Forelimb muscle (tissue), 1 donor: ENCODE measurements around the gene NTPCR. TPM values are rescaled to one million over a fixed set of nuclear protein-coding genes. Genes with fewer than 3 reads are reported as not detected.
"Not testable (repeated sequence)": the region's sequence is repeated elsewhere in the genome, so short reads cannot be mapped to it uniquely, and the experiment has no call there.

Source experiments
- DNase-seq: peaks from one replicate; pipeline ENCODE4 v3.0.0-alpha.2; 2013; ENCODE audit warnings: low read depth
- polyA plus RNA-seq: library from polyadenylated mRNA; unstranded; fragments of 120-200 nt; gene quantifications from one replicate; pipeline ENCODE4 v1.2.1, GENCODE V29; 2013; ENCODE audit not compliant: insufficient read length

NTPCR gene
- polyA plus RNA-seq, 1 donor = 27.2 TPM

DNA sequence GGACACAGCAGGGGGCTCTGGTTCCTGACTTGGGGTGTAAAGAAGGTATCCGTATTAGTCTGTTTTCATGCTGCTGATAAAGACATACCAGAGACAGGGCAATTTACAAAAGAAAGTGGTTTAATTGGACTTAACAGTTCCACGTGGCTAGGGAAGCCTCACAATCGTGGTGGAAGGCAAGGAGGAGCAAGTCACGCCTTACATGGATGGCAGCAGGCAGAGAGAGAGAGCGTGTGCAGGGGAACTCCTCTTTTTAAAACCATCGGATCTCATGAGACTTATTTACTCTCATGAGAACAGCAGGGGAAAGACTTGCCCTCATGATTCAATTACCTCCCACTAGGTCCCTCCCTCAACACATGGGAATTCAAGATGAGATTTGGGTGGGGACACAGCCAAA is 23.2 kb upstream of the NTPCR start:
- not testable (repeated sequence) for DNase-seq

GRCh38 chr1:232927830-232928505 is 22.4 kb upstream of the NTPCR start:
- DNase-seq = no peak

GRCh38 chr1:232932486-232933425 is 17.7 kb upstream of the NTPCR start:
- DNase-seq = no peak

DNA sequence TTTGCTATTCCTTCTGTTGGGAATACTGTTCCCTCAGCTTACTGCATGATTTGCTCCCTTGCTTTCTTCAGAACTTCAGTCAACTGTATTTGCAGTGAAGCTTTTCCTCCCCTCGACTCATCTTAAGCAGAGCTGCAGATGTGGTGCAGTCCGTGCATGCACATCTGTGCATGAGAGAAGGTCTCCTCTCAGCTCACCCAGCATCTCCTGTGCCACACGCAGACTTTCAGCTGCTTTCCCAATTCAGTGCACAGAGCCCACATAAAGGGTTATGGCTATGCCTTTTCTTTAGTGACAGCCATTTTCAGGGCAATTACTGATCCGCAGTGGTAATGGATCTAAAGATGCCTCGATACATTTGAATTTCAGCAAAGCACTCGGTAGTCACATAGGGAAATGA is 13.5 kb upstream of the NTPCR start:
- no peak for DNase-seq

- no peak for DNase-seq
Measured at GRCh38 chr1:232937741-232938375, 12.6 kb upstream of the NTPCR start.

DNA sequence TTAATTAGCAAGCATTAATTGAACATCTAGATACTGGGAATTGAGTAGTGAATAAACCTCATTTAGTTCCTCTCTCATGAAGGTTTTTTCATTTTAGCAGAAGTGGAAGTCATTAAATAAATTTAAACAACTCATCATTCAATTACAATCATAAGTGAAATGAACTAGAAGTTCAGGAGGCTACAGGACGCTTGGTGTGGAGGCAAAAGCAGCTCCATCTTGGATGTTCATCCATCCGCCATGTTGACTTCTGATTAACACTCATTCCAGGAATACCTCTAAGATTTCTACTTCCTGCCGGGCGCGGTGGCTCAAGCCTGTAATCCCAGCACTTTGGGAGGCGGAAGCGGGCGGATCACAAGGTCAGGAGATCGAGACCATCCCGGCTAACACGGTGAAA is 11.5 kb upstream of the NTPCR start:
- DNase-seq = no peak

GRCh38 chr1:232939748-232940147 is 10.7 kb upstream of the NTPCR start:
- DNase-seq = no peak

GRCh38 chr1:232940262-232940661 is 10.1 kb upstream of the NTPCR start:
- no peak for DNase-seq

GRCh38 chr1:232942413-232943294 is 7.8 kb upstream of the NTPCR start:
- no peak for DNase-seq

- DNase-seq = no peak
Measured at GRCh38 chr1:232943679-232944252, 6.6 kb upstream of the NTPCR start.

DNA sequence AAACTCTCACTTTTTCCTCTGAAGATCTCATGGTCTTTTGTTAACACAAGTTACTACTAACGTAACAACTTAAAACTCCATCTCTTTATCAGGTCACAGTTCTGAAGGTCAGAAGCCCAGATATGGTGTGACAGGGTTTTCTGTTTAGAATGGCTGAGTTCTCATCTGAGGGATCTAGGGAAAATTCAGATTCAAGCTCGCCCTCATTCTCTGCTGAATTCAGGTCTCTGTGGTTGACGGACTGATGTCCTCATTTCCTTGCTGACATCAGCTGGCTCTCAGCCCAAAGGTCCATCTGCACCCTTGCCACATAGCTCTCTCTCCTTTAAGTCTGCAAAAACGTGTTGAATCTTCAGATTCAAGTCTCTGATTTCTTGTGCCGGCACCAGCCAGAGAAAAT is 6.1 kb upstream of the NTPCR start:
- DNase-seq = no peak

DNA sequence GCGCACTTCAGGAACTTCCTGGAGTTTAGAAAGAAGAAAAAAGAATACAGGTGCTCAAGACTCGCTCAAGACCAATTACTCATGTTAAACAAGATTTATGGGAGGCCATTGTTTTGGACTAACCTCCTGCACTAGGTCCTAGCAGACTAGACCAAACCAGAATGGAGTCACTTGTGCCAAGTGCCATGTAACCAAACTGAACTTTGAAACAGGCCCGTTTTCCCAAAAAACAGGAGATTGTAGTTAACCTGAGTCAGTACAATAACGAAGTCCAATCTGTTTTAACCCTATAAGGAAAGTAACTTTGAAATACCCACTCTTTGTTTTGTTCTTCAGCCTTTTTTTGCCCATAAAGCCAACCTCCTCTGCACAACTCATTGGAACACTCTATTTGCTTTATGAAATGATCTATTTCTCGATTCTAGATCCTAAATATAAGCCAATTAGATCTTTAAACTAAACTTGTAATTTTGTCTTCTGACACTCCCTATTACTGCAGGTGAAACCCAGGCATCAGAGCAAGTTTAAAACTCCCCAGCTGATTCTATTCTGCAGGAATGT is 695 bp upstream of the NTPCR start:
- DNase-seq = no peak

DNA sequence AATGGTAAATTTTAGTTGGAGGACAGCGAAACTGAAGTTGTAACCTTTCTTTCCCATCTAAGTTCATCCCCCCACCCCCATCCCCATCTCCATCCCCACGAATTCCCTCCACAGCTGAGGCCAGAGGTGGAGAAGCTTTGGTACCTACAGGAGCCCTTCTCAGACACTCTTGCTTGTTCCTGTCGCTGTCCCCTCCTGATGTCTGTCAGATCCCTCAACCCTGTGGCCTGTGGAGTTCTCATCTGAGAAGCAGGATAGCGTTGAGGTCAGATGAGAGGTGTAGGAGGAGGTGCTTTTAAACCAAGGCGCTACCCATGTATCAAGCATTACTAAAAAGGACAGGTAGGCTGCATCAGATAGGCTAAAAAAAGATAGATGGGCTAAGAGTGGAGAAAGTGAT is 769 bp downstream of the NTPCR start:
- no peak for DNase-seq

GRCh38 chr1:232951605-232952004 is 1.2 kb downstream of the NTPCR start:
- no peak for DNase-seq

GRCh38 chr1:232952514-232953499 is 2.4 kb downstream of the NTPCR start:
- DNase-seq = no peak

GRCh38 chr1:232954594-232955365 is 4.4 kb downstream of the NTPCR start:
- DNase-seq = no peak

DNA sequence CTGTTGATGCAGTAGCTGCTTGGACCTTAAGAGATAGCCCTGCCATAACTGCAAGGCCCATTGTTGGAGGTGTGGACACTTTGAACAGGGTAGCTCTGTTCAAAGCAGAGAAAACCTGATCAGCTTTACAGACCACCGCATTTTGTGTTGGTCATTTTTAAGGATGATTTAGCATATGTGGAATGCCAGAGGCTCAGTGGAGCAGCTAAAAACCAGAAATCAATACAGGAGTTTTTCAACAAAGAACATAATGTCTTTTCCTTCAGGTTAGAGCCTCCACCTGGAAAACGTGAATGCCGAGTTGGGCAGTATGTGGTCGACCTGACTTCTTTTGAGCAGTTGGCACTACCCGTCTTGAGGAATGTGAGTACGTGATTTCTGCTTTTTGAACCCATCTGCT is 5.7 kb downstream of the NTPCR start:
- DNase-seq = no peak

- no peak for DNase-seq
Measured at GRCh38 chr1:232958067-232958466, 7.7 kb downstream of the NTPCR start.
